ENCODE results near the gene ERC2. TPM values are rescaled to one million over a fixed set of nuclear protein-coding genes. Genes with fewer than 3 reads are reported as not detected.

The ERC2 gene
- total RNA-seq, 3 donors from 2014 or later: 0.64 to 7.3 (median 1.3) TPM

DNA sequence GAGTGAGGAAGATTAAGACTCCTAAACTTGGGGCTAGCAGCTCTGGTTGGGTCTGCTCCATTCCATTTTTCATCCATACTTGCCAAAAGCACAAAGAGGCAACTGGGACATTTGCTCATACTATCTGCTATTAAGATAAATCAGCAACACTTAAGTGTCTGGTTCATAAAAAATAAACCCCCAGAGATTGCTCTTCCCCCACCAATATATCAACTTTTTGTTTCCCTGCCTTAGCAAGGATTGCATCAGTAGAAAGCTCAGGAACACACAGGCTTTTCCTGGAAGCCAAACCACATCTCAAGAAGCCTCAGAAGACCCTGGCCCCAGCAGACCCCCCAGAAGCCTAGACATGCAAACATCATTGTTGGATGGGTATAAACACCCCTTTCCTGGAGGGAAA lies 748.8 kb downstream of the ERC2 start:
- H3K36me3 ChIP-seq: no peaks in the 10 kb centered on the region
- no peak overlapping the region for H3K4me3 ChIP-seq
- DNase-seq (ENCODE audit: low spot score in 2 of 2): no peak
- H3K27me3 ChIP-seq: no peaks in the 10 kb centered on the region
- intact Hi-C loops (cut with DNase I; ENCODE audit: low total_unique reads): no loop called here
- TF ChIP-seq POLR2A (IDR thresholded peaks at IDR 0.05) (no peak), POLR2AphosphoS5 (IDR thresholded peaks at IDR 0.05) (peak in 1 of 3 donors; percentile 36)
- H3K27ac ChIP-seq: no peak overlapping the region
- no peaks in the 10 kb centered on the region for H3K9me3 ChIP-seq
- H3K4me1 ChIP-seq: no peaks in the 10 kb centered on the region

GRCh38 chr3:55719006-55719405 lies 749.3 kb downstream of the ERC2 start:
- Histone ChIP-seq H3K4me3 (no peak overlapping the region), H3K4me1 (no peaks in the 10 kb centered on the region), H3K9me3 (no peaks in the 10 kb centered on the region), H3K36me3 (no peaks in the 10 kb centered on the region), H3K27me3 (no peaks in the 10 kb centered on the region), H3K27ac (no peak overlapping the region)
- TF ChIP-seq POLR2AphosphoS5 (IDR thresholded peaks at IDR 0.05) (no peak), POLR2A (IDR thresholded peaks at IDR 0.05) (no peak)
- TF ChIP-seq, protein P1, sequence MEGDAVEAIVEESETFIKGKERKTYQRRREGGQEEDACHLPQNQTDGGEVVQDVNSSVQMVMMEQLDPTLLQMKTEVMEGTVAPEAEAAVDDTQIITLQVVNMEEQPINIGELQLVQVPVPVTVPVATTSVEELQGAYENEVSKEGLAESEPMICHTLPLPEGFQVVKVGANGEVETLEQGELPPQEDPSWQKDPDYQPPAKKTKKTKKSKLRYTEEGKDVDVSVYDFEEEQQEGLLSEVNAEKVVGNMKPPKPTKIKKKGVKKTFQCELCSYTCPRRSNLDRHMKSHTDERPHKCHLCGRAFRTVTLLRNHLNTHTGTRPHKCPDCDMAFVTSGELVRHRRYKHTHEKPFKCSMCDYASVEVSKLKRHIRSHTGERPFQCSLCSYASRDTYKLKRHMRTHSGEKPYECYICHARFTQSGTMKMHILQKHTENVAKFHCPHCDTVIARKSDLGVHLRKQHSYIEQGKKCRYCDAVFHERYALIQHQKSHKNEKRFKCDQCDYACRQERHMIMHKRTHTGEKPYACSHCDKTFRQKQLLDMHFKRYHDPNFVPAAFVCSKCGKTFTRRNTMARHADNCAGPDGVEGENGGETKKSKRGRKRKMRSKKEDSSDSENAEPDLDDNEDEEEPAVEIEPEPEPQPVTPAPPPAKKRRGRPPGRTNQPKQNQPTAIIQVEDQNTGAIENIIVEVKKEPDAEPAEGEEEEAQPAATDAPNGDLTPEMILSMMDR (IDR thresholded peaks at IDR 0.05): no peak
- DNase-seq (ENCODE audit: low spot score in 2 of 2): no peak
- intact Hi-C loops (cut with DNase I; ENCODE audit: low total_unique reads): no loop called here

DNA sequence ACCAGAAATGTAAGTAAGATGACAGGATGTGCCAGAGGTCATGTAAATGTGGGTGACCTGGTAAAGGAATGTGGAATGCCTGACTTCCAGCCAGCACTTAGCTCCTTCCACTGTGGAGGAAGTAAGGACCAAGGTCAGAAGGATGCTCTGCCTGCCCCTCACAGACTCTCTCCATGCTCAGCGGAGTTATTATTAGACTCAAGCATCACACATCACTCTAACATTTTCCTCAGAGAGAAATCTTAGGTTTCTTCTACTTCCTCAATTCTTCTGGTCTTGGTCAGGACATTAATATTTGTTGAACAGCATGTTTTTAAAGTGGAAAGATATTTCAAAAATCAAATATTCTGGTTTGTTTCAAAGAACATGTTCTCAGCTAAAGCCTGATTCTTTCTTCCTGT lies 749.7 kb downstream of the ERC2 start:
- intact Hi-C loops (cut with DNase I; ENCODE audit: low total_unique reads): no loop called here
- TF ChIP-seq POLR2AphosphoS5 (IDR thresholded peaks at IDR 0.05): no peak
- TF ChIP-seq, protein P1 (IDR thresholded peaks at IDR 0.05): no peak
- TF ChIP-seq POLR2A (IDR thresholded peaks at IDR 0.05): no peak
- H3K9me3 ChIP-seq: no peaks in the 10 kb centered on the region
- no peaks in the 10 kb centered on the region for H3K27me3 ChIP-seq
- DNase-seq (ENCODE audit: low spot score in 2 of 2): no peak
- no peak overlapping the region for H3K4me3 ChIP-seq
- H3K4me1 ChIP-seq: no peaks in the 10 kb centered on the region
- no peak overlapping the region for H3K27ac ChIP-seq
- no peaks in the 10 kb centered on the region for H3K36me3 ChIP-seq

DNA sequence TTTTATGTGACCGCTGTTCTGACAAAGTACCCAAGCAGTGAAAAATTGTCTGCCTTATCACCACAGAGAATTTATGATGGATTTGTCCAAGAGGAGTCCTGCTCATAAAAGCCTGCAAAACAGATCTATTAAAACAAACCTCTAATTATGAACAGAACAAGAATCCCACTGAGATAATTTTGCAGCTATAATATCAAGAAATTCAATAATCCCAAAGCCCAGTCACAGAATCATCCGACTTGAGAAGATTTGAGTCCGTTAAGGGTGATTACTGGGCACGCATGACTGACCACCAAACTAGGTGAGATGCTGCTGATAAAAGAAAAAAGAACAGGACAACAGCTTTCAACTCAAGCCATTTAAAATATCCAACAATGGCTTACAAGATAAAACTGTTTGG lies 750.2 kb downstream of the ERC2 start:
- Histone ChIP-seq H3K36me3 (no peaks in the 10 kb centered on the region), H3K4me3 (no peak overlapping the region), H3K4me1 (no peaks in the 10 kb centered on the region), H3K9me3 (no peaks in the 10 kb centered on the region), H3K27ac (no peak overlapping the region), H3K27me3 (no peaks in the 10 kb centered on the region)
- TF ChIP-seq, protein P1 (IDR thresholded peaks at IDR 0.05): no peak
- no peak for TF ChIP-seq POLR2A (IDR thresholded peaks at IDR 0.05)
- intact Hi-C loops (cut with DNase I; ENCODE audit: low total_unique reads): no loop called here
- no peak for DNase-seq (ENCODE audit: low spot score in 2 of 2)

- H3K4me3 ChIP-seq: no peak overlapping the region
- no peaks in the 10 kb centered on the region for H3K36me3 ChIP-seq
- H3K27me3 ChIP-seq: no peaks in the 10 kb centered on the region
- TF ChIP-seq, protein P1 (IDR thresholded peaks at IDR 0.05): no peak
- intact Hi-C loops (cut with DNase I; ENCODE audit: low total_unique reads): no loop called here
- DNase-seq (ENCODE audit: low spot score in 2 of 2): no peak
- H3K9me3 ChIP-seq: no peaks in the 10 kb centered on the region
- H3K27ac ChIP-seq: no peak overlapping the region
- no peaks in the 10 kb centered on the region for H3K4me1 ChIP-seq
Observed at GRCh38 chr3:55717481-55717880, 750.8 kb downstream of the ERC2 start.

DNA sequence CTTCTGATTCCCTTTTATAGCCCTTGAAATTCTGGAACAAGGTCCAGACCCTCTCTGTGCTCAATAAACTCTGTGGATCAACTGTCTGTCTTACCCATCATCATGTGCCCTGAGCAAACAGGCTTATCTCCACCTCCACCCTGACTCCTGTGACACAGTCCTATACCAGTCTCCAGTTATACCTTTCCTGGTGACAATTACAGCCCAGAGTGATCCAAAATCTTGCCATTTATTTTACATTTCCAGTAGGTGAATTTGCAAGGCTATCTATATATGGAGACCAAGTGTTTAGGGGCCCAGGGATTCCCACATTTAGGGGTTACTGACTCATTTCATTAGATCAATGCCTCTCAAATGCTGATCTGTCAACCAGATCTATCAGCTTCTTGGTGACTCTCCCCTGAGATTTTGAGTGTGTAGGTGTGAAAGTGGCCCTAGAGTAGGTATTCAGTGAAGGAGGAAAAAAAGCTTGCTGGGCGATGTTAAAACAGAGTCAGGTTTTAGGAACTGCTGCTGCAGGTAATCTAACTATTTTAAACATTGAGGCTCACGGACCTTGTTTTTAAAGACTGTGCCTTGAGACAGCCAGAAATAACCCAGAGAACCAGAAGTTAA lies 751.5 kb downstream of the ERC2 start:
- Histone ChIP-seq H3K4me3 (no peak overlapping the region), H3K9me3 (no peaks in the 10 kb centered on the region), H3K27me3 (no peaks in the 10 kb centered on the region), H3K4me1 (no peaks in the 10 kb centered on the region), H3K36me3 (no peaks in the 10 kb centered on the region), H3K27ac (no peak overlapping the region)
- TF ChIP-seq, protein P1 (IDR thresholded peaks at IDR 0.05): no peak
- no peak for TF ChIP-seq POLR2A (IDR thresholded peaks at IDR 0.05)
- TF ChIP-seq POLR2AphosphoS5 (IDR thresholded peaks at IDR 0.05): no peak
- intact Hi-C loops (cut with DNase I; ENCODE audit: low total_unique reads): no loop called here
- no peak for DNase-seq (ENCODE audit: low spot score in 2 of 2)

All from breast epithelium (tissue), 4 donors.